ENCODE results near the gene MXRA7. TPM values are rescaled to one million over a fixed set of nuclear protein-coding genes. Genes with fewer than 3 reads are reported as not detected.
A peak's percentile ranks its signal among the peaks of the same experiment; 100 is the strongest.

Gene MXRA7
- total RNA-seq, 4 donors from 2014 or later: 31.0 to 633 (median 52.5) TPM

DNA sequence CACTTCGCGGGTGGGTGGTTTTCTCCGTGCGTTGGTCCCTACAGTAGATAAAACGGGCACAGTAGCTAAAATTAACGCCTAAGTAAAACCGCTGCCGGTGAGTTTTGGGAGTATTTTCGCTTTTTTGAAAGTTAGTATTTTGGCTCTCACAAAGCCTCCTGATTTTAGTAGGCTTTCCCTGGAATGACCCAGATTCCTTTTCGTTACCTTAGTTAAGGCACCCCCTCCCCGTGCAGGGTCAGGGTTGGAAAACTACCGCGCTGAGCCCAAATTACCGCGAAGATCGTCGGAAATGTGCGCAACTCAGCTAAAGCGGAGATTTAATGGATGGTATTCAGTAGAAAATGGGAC lies 38.9 kb downstream of the MXRA7 start:
- H3K36me3 ChIP-seq: no peaks in the 10 kb centered on the region
- peaks cover 10 to 32% (median 29%) of the 10 kb centered on the region in 4 donors for H3K4me1 ChIP-seq
- DNase-seq: no peak
- H3K27me3 ChIP-seq: no peaks in the 10 kb centered on the region
- intact Hi-C loops (cut with DNase I; ENCODE audit: low total_unique reads): no loop called here
- in situ Hi-C loops (cut with MboI; ENCODE audit: low pct_ligation_motif_present in 1 of 4, low pct_unique_long_range_greater_than_20kb in 1 of 4, low sequenced_read_pairs in 3 of 4): no loop called here
- H3K9me3 ChIP-seq: no peaks in the 10 kb centered on the region
- H3K4me3 ChIP-seq: peak overlapping the region; percentile 41 to 65 (median 54)
- TF ChIP-seq EP300 (IDR thresholded peaks at IDR 0.05; ENCODE audit: low read depth): no peak
- TF ChIP-seq, protein P1, sequence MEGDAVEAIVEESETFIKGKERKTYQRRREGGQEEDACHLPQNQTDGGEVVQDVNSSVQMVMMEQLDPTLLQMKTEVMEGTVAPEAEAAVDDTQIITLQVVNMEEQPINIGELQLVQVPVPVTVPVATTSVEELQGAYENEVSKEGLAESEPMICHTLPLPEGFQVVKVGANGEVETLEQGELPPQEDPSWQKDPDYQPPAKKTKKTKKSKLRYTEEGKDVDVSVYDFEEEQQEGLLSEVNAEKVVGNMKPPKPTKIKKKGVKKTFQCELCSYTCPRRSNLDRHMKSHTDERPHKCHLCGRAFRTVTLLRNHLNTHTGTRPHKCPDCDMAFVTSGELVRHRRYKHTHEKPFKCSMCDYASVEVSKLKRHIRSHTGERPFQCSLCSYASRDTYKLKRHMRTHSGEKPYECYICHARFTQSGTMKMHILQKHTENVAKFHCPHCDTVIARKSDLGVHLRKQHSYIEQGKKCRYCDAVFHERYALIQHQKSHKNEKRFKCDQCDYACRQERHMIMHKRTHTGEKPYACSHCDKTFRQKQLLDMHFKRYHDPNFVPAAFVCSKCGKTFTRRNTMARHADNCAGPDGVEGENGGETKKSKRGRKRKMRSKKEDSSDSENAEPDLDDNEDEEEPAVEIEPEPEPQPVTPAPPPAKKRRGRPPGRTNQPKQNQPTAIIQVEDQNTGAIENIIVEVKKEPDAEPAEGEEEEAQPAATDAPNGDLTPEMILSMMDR (IDR thresholded peaks at IDR 0.05): peak in 2 of 5 experiments; percentile 32 to 57
- peak; percentile 66 to 83 (median 82) for TF ChIP-seq POLR2AphosphoS5 (IDR thresholded peaks at IDR 0.05)
- peak; percentile 89 for TF ChIP-seq POLR2A (IDR thresholded peaks at IDR 0.05)
- WGBS, 2 donors (ENCODE audit: low coverage in 1 of 2): 0 to 1% methylated on average over 10 to 19 of the region's 19 CpGs
- peak overlapping the region; percentile 89 to 96 (median 94) for H3K27ac ChIP-seq

DNA sequence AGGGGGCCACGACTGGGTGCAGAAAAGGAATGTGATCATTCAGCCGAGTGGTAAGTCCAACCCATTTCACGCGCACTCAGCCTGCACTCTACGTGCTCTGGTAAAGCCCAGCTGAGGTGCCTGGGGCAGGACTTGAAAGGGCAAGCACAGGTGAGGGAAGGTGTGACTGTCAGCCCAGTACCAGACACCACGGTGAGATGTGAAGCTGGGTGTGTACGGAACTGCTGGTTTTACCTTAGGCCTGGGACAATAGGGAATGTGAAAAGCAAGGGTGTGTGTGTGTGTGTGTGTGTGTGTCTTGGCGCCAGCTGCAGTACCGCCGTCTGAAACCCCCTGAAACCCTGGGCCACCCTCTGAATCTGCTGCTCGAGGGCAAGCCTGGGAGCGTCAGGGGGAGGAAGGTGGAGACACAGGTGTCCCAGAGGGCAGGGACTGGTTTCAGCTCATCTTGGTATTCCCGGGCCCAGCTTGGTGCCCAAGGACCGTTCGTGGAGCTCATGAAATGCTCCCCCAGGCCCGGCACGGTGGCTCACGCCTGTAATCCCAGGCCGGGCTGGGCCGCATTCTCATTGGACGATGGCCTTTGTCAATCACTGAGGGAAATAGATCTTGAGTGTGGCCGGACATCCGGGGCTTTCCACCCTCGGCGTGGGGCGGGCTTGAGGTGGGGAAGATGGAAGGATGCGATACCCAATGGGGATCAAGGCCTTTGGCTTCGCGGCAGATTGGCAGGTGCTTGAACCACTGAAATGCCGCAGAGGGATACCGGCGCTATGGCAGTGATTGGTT lies 39.4 kb downstream of the MXRA7 start:
- Histone ChIP-seq H3K27me3 (no peaks in the 10 kb centered on the region), H3K4me3 (peak overlapping the region in 3 of 4 donors; percentile 51 to 65 (median 58)), H3K4me1 (peaks cover 10 to 32% (median 29%) of the 10 kb centered on the region in 4 donors), H3K27ac (peak overlapping the region; percentile 89 to 96 (median 94)), H3K9me3 (no peaks in the 10 kb centered on the region), H3K36me3 (no peaks in the 10 kb centered on the region)
- 14% methylated on average over 32 of the region's 32 CpGs; no CpG with 5 or more reads in 1 of the 2 donors for WGBS, 2 donors (ENCODE audit: low coverage in 1 of 2)
- in situ Hi-C loops (cut with MboI; ENCODE audit: low pct_ligation_motif_present in 1 of 4, low pct_unique_long_range_greater_than_20kb in 1 of 4, low sequenced_read_pairs in 3 of 4) (no loop called here), intact Hi-C loops (cut with DNase I; ENCODE audit: low total_unique reads) (no loop called here)
- TF ChIP-seq POLR2A (IDR thresholded peaks at IDR 0.05) (peak; percentile 45), POLR2AphosphoS5 (IDR thresholded peaks at IDR 0.05) (peak; percentile 6 to 46 (median 22)), EP300 (IDR thresholded peaks at IDR 0.05; ENCODE audit: low read depth) (no peak)
- TF ChIP-seq, protein P1 (IDR thresholded peaks at IDR 0.05): no peak
- peak; percentile 100 for DNase-seq

DNA sequence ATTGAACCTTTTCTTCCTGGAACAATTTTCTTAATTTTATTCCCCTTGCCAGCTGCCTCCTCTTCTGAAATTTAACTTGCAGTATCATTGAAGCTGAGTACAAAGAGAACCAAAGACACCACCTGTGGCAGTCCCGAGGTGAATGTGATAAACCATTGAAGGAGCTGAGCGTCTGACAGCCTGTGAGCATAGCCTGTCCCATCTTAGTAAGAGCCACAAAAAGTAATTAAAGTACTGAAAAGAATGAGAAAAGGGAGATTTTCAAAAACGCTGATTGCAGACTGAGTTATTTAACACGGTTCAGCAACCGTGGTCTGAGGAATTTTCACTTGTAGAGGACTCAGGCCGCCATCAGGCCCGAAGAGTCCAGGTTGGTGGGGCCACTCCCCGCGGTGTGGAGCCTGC lies 40.0 kb downstream of the MXRA7 start:
- Histone ChIP-seq H3K4me3 (peak overlapping the region in 1 of 4 donors; percentile 41), H3K27me3 (no peaks in the 10 kb centered on the region), H3K27ac (peak overlapping the region; percentile 89 to 96 (median 94)), H3K4me1 (peaks cover 10 to 32% (median 29%) of the 10 kb centered on the region in 4 donors), H3K36me3 (no peaks in the 10 kb centered on the region), H3K9me3 (no peaks in the 10 kb centered on the region)
- in situ Hi-C loops (cut with MboI; ENCODE audit: low pct_ligation_motif_present in 1 of 4, low pct_unique_long_range_greater_than_20kb in 1 of 4, low sequenced_read_pairs in 3 of 4): no loop called here
- 46 to 49% methylated on average over 2 to 9 of the region's 9 CpGs for WGBS, 2 donors (ENCODE audit: low coverage in 1 of 2)
- intact Hi-C loops (cut with DNase I; ENCODE audit: low total_unique reads): no loop called here
- no peak for DNase-seq
- TF ChIP-seq, protein P1 (IDR thresholded peaks at IDR 0.05): no peak
- no peak for TF ChIP-seq POLR2AphosphoS5 (IDR thresholded peaks at IDR 0.05)
- no peak for TF ChIP-seq POLR2A (IDR thresholded peaks at IDR 0.05)
- TF ChIP-seq EP300 (IDR thresholded peaks at IDR 0.05; ENCODE audit: low read depth): no peak

DNA sequence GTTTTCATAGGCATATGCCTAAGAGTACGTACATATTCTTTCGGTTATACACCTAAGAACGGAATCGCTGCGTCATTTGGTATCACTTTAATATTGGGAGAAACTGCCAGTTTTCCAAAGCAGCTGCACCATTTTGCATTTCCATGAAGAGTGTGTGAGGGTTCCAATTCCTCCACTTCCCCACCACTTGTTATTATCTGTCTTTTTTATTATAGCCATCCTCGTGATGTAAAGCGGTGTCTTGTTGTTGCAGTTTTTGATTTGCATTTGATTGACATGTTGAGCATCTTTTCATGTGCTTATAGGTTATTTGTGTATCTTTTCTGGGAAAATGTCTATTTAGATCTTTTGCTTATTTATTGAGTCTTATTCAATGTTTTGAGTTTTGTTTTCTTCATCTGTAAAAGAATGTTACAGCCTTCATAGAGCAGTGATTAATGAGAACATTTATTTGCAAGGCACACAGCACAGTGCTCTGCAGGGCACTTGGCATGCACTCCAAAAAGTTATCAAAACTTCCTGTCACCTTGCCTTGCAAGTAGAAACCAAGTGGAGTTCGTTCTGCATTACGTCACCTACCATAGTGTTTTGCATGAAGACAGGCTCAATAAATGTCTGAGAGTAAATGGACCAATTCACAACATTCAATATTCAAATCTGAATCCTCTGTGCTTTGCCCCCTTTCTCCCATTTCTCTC lies 40.6 kb downstream of the MXRA7 start:
- no peaks in the 10 kb centered on the region for H3K36me3 ChIP-seq
- no peak overlapping the region for H3K4me3 ChIP-seq
- intact Hi-C loops (cut with DNase I; ENCODE audit: low total_unique reads) (no loop called here), in situ Hi-C loops (cut with MboI; ENCODE audit: low pct_ligation_motif_present in 1 of 4, low pct_unique_long_range_greater_than_20kb in 1 of 4, low sequenced_read_pairs in 3 of 4) (no loop called here)
- no peaks in the 10 kb centered on the region for H3K9me3 ChIP-seq
- peaks cover 10 to 32% (median 29%) of the 10 kb centered on the region in 4 donors for H3K4me1 ChIP-seq
- peak overlapping the region; percentile 89 to 96 (median 94) for H3K27ac ChIP-seq
- DNase-seq: no peak
- peak in 1 of 3 donors; percentile 11 for TF ChIP-seq POLR2AphosphoS5 (IDR thresholded peaks at IDR 0.05)
- TF ChIP-seq, protein P1 (IDR thresholded peaks at IDR 0.05): no peak
- H3K27me3 ChIP-seq: no peaks in the 10 kb centered on the region
- 72 to 78% methylated on average over 6 to 9 of the region's 9 CpGs for WGBS, 2 donors (ENCODE audit: low coverage in 1 of 2)

Data from transverse colon (tissue), 4 donors.